Activated T-cell treated with anti-CD3 and anti-CD28 coated beads, Interleukin-2, amount 50 U/mL, for 72 hours (primary cell): ENCODE measurements around the gene PARD3B. TPM values are rescaled to one million over a fixed set of nuclear protein-coding genes. Genes with fewer than 3 reads are reported as not detected.
A peak's percentile ranks its signal among the peaks of the same experiment; 100 is the strongest.

Experiments
- ATAC-seq, 2 donors: fragments of 150-1000 bp; cut with Tn5 transposase; replicated peaks in 1 of 2; 2 replicates each; pipeline ENCODE4 v1.10.0; 2021; ENCODE audit warnings: moderate library complexity in 2 of 2, mild to moderate bottlenecking in 1 of 2
- DNase-seq, 2 donors: peaks; one replicate each; pipeline ENCODE4 v3.0.0; 2021 to 2022; ENCODE audit warnings: mixed read lengths in 1 of 2
- H3K27ac Mint-ChIP-seq: one replicate; pipeline ENCODE4 v1.8.0; 2022; ENCODE audit warnings: mild to moderate bottlenecking, moderate library complexity, mixed read lengths
- H3K27me3 Mint-ChIP-seq: one replicate; pipeline ENCODE4 v1.8.0; 2022; ENCODE audit warnings: low read depth, mixed read lengths
- H3K36me3 Mint-ChIP-seq, 2 donors: one replicate each; pipeline ENCODE4 v1.8.0; 2022; ENCODE audit warnings: mixed read lengths in 2 of 2, mild to moderate bottlenecking in 1 of 2; ENCODE audit not compliant: insufficient read depth in 2 of 2
- H3K4me1 Mint-ChIP-seq: one replicate; pipeline ENCODE4 v1.8.0; 2022; ENCODE audit warnings: low read depth, mixed read lengths
- H3K4me3 Mint-ChIP-seq, 2 donors: one replicate each; pipeline ENCODE4 v1.8.0; 2022; ENCODE audit warnings: mild to moderate bottlenecking in 2 of 2, mixed read lengths in 2 of 2, moderate library complexity in 2 of 2
- H3K9me3 Mint-ChIP-seq, 2 donors: one replicate each; pipeline ENCODE4 v1.8.0; 2022; ENCODE audit warnings: mixed read lengths in 2 of 2
- total RNA-seq, 2 donors: library from RNA; stranded (reverse); gene quantifications; one replicate each; pipeline ENCODE4 v1.2.3, GENCODE V29; 2022

Gene PARD3B
- total RNA-seq, 2 donors from 2014 or later, result 0.74 to 0.96 TPM

- Mint-ChIP-seq H3K27ac (no peak overlapping the region), H3K36me3 (no peaks in the 10 kb centered on the region), H3K27me3 (no peaks in the 10 kb centered on the region), H3K9me3 (no peaks in the 10 kb centered on the region), H3K4me1 (no peaks in the 10 kb centered on the region), H3K4me3 (no peak overlapping the region)
- ATAC-seq (no peak), DNase-seq (no peak)
These were observed 966.4 kb downstream of the PARD3B start for GRCh38 chr2:205511641-205512040.

GRCh38 chr2:205520311-205520710 is 975.0 kb downstream of the PARD3B start:
- Mint-ChIP-seq H3K36me3 (peaks cover 4 to 6% of the 10 kb centered on the region in 2 donors), H3K4me1 (no peaks in the 10 kb centered on the region), H3K27ac (no peak overlapping the region), H3K27me3 (peaks cover 5% of the 10 kb centered on the region), H3K9me3 (peaks cover 7% of the 10 kb centered on the region in 2 donors), H3K4me3 (no peak overlapping the region)
- DNase-seq (no peak), ATAC-seq (no peak)

GRCh38 chr2:205524656-205525055 is 979.4 kb downstream of the PARD3B start:
- Mint-ChIP-seq H3K4me1 (peaks cover 9% of the 10 kb centered on the region), H3K4me3 (no peak overlapping the region)

GRCh38 chr2:205527801-205528200 is 982.5 kb downstream of the PARD3B start:
- peak; percentile 60 to 75 for ATAC-seq

More at GRCh38 chr2:205524656-205525055, 979.4 kb downstream of the PARD3B start:
- DNase-seq (no peak), ATAC-seq (no peak)
- H3K27me3 Mint-ChIP-seq, result peaks cover 5% of the 10 kb centered on the region
- no peaks in the 10 kb centered on the region for H3K36me3 Mint-ChIP-seq
- H3K27ac Mint-ChIP-seq, result no peak overlapping the region
- H3K9me3 Mint-ChIP-seq, result peaks cover under 1 to 2% of the 10 kb centered on the region in 2 donors

GRCh38 chr2:205531072-205531471 is 985.8 kb downstream of the PARD3B start:
- Mint-ChIP-seq H3K9me3 (peaks cover 0 to 2% of the 10 kb centered on the region in 2 donors), H3K27ac (no peak overlapping the region), H3K4me3 (no peak overlapping the region), H3K27me3 (peaks cover 24% of the 10 kb centered on the region), H3K36me3 (no peaks in the 10 kb centered on the region), H3K4me1 (peaks cover 9% of the 10 kb centered on the region)
- no peak for DNase-seq
- ATAC-seq, result no peak

More at GRCh38 chr2:205527801-205528200, 982.5 kb downstream of the PARD3B start:
- Mint-ChIP-seq H3K27me3 (peaks cover 25% of the 10 kb centered on the region), H3K4me1 (peaks cover 9% of the 10 kb centered on the region), H3K9me3 (no peaks in the 10 kb centered on the region), H3K4me3 (no peak overlapping the region), H3K36me3 (no peaks in the 10 kb centered on the region), H3K27ac (no peak overlapping the region)
- no peak for DNase-seq

GRCh38 chr2:205531489-205532148 is 986.3 kb downstream of the PARD3B start:
- Mint-ChIP-seq H3K4me3 (no peak overlapping the region), H3K27ac (no peak overlapping the region), H3K4me1 (peaks cover 9% of the 10 kb centered on the region), H3K27me3 (peaks cover 24% of the 10 kb centered on the region), H3K9me3 (peaks cover 0 to 2% of the 10 kb centered on the region in 2 donors), H3K36me3 (no peaks in the 10 kb centered on the region)
- DNase-seq (no peak), ATAC-seq (no peak)

- ATAC-seq, result no peak
- Mint-ChIP-seq H3K27ac (no peak overlapping the region), H3K4me3 (no peak overlapping the region), H3K4me1 (peaks cover 8% of the 10 kb centered on the region), H3K27me3 (peaks cover 24% of the 10 kb centered on the region), H3K9me3 (peaks cover 0 to 2% of the 10 kb centered on the region in 2 donors), H3K36me3 (no peaks in the 10 kb centered on the region)
- DNase-seq, result no peak
These were observed 989.7 kb downstream of the PARD3B start for GRCh38 chr2:205535001-205535400.

GRCh38 chr2:205539603-205540002 is 994.3 kb downstream of the PARD3B start:
- Mint-ChIP-seq H3K4me3 (no peak overlapping the region), H3K4me1 (peaks cover 31% of the 10 kb centered on the region), H3K36me3 (no peaks in the 10 kb centered on the region), H3K27ac (no peak overlapping the region), H3K27me3 (no peaks in the 10 kb centered on the region), H3K9me3 (no peaks in the 10 kb centered on the region)
- ATAC-seq, result peak in 1 of 2 donors; percentile 32
- no peak for DNase-seq

- H3K4me3 Mint-ChIP-seq, result no peak overlapping the region
- no peaks in the 10 kb centered on the region for H3K36me3 Mint-ChIP-seq
- H3K27me3 Mint-ChIP-seq, result no peaks in the 10 kb centered on the region
- H3K4me1 Mint-ChIP-seq, result peaks cover 31% of the 10 kb centered on the region
- no peaks in the 10 kb centered on the region for H3K9me3 Mint-ChIP-seq
- ATAC-seq (no peak), DNase-seq (no peak)
- H3K27ac Mint-ChIP-seq, result no peak overlapping the region
These were observed 994.8 kb downstream of the PARD3B start for GRCh38 chr2:205540036-205540435.

- Mint-ChIP-seq H3K36me3 (no peaks in the 10 kb centered on the region), H3K4me1 (peaks cover 31% of the 10 kb centered on the region), H3K4me3 (no peak overlapping the region), H3K9me3 (no peaks in the 10 kb centered on the region), H3K27me3 (no peaks in the 10 kb centered on the region), H3K27ac (peak overlapping the region; percentile 57)
- ATAC-seq (peak; percentile 32 to 47), DNase-seq (no peak)
These were observed 998.1 kb downstream of the PARD3B start for GRCh38 chr2:205543262-205543843.

GRCh38 chr2:205543937-205544702 is 998.8 kb downstream of the PARD3B start:
- no peak overlapping the region for H3K27ac Mint-ChIP-seq
- peaks cover 31% of the 10 kb centered on the region for H3K4me1 Mint-ChIP-seq
- no peaks in the 10 kb centered on the region for H3K36me3 Mint-ChIP-seq
- no peaks in the 10 kb centered on the region for H3K27me3 Mint-ChIP-seq
- no peaks in the 10 kb centered on the region for H3K9me3 Mint-ChIP-seq
- peak overlapping the region in 1 of 2 donors; percentile 22 for H3K4me3 Mint-ChIP-seq
- DNase-seq (no peak), ATAC-seq (peak; percentile 74 to 82)

GRCh38 chr2:205545971-205546816 is 1000.9 kb downstream of the PARD3B start:
- ATAC-seq, result no peak
- H3K36me3 Mint-ChIP-seq, result no peaks in the 10 kb centered on the region
- H3K4me1 Mint-ChIP-seq, result peaks cover 14% of the 10 kb centered on the region

More at GRCh38 chr2:205545971-205546816, 1000.9 kb downstream of the PARD3B start:
- DNase-seq, result no peak
- Mint-ChIP-seq H3K27ac (no peak overlapping the region), H3K9me3 (no peaks in the 10 kb centered on the region), H3K27me3 (no peaks in the 10 kb centered on the region), H3K4me3 (no peak overlapping the region)
